Thoracic aorta (tissue), 2 donors: Measurements from ENCODE around the gene SLC25A26. TPM values are rescaled to one million over a fixed set of nuclear protein-coding genes. Genes with fewer than 3 reads are reported as not detected.

Experiments used
- ATAC-seq: fragments of 150-250 bp; one replicate; pipeline ENCODE4 v1.8.0; 2017; ENCODE audit warnings: low read depth; ENCODE audit not compliant: insufficient number of reproducible peaks, low FRiP score
- DNase-seq: peaks from one replicate; pipeline ENCODE4 v3.0.0-alpha.2; 2020; ENCODE audit warnings: low spot score
- H3K27ac ChIP-seq, 2 donors: fragments of 200-600 bp; sonication (generic); 1 replicate in 1 of 2; 2 replicates in 1 of 2; pipeline ENCODE4 v1.5.1; 2016; ENCODE audit warnings: mild to moderate bottlenecking in 2 of 2, moderate library complexity in 2 of 2
- H3K27me3 ChIP-seq: fragments of 200-600 bp; sonication (generic); replicated peaks from 2 replicates; pipeline ENCODE4 v1.6.0; 2016; ENCODE audit warnings: mild to moderate bottlenecking; ENCODE audit not compliant: insufficient read depth
- H3K36me3 ChIP-seq: fragments of 200-600 bp; sonication (generic); one replicate; pipeline ENCODE4 v1.5.1; 2016
- H3K4me1 ChIP-seq, 2 donors: fragments of 200-600 bp; sonication (generic); 1 replicate in 1 of 2; 2 replicates in 1 of 2; pipeline versions ENCODE4 v1.5.1 to v1.6.0; 2016; ENCODE audit warnings: low read depth in 2 of 2, mild to moderate bottlenecking in 1 of 2; ENCODE audit not compliant: control insufficient read depth in 1 of 2
- H3K4me3 ChIP-seq: fragments of 200-600 bp; sonication (generic); 2 replicates; pipeline ENCODE4 v1.5.1; 2016; ENCODE audit warnings: mild to moderate bottlenecking
- H3K9me3 ChIP-seq: fragments of 200-600 bp; sonication (generic); 2 replicates; pipeline ENCODE4 v1.5.1; 2016
- CTCF ChIP-seq: fragments of 200-600 bp; sonication (generic); IDR thresholded peaks from one replicate; pipeline ENCODE4 v1.5.1; 2019; ENCODE audit warnings: antibody characterized with exemption
- total RNA-seq, 2 donors: library from RNA; depleted of rRNA; stranded (reverse); fragments of >200 nt; gene quantifications; one replicate each; pipeline versions ENCODE4 v1.1.0 to v1.2.3, GENCODE V29; 2016

SLC25A26 gene
- total RNA-seq, 2 donors from 2014 or later: 32.5 to 32.8 TPM

GRCh38 chr3:66397745-66398144 lies 176.9 kb downstream of the SLC25A26 start:
- Histone ChIP-seq H3K27me3 (no peaks in the 10 kb centered on the region), H3K9me3 (no peaks in the 10 kb centered on the region), H3K4me3 (no peak overlapping the region), H3K27ac (peak overlapping the region; percentile 4 to 35), H3K36me3 (no peaks in the 10 kb centered on the region), H3K4me1 (peaks cover 48 to 97% of the 10 kb centered on the region in 2 donors)
- no peak for TF ChIP-seq CTCF
- ATAC-seq: no peak
- no peak for DNase-seq

- Histone ChIP-seq H3K27me3 (no peaks in the 10 kb centered on the region), H3K4me1 (peaks cover 48 to 97% of the 10 kb centered on the region in 2 donors), H3K27ac (peak overlapping the region; percentile 4 to 5), H3K4me3 (no peak overlapping the region), H3K36me3 (no peaks in the 10 kb centered on the region), H3K9me3 (no peaks in the 10 kb centered on the region)
- TF ChIP-seq CTCF: no peak
- ATAC-seq: no peak
- DNase-seq: no peak
These were observed 177.6 kb downstream of the SLC25A26 start for GRCh38 chr3:66398228-66399025.

GRCh38 chr3:66399529-66400232 lies 178.9 kb downstream of the SLC25A26 start:
- no peaks in the 10 kb centered on the region for H3K27me3 ChIP-seq
- no peak for DNase-seq
- ATAC-seq: no peak
- no peaks in the 10 kb centered on the region for H3K9me3 ChIP-seq
- H3K4me3 ChIP-seq: no peak overlapping the region
- no peak for TF ChIP-seq CTCF
- no peaks in the 10 kb centered on the region for H3K36me3 ChIP-seq
- peaks cover 47 to 97% of the 10 kb centered on the region in 2 donors for H3K4me1 ChIP-seq
- peak overlapping the region; percentile 37 to 92 for H3K27ac ChIP-seq

GRCh38 chr3:66400411-66401156 lies 179.8 kb downstream of the SLC25A26 start:
- Histone ChIP-seq H3K27ac (peak overlapping the region; percentile 92 to 94), H3K36me3 (no peaks in the 10 kb centered on the region), H3K4me3 (no peak overlapping the region), H3K4me1 (peaks cover 49 to 98% of the 10 kb centered on the region in 2 donors), H3K9me3 (no peaks in the 10 kb centered on the region), H3K27me3 (no peaks in the 10 kb centered on the region)
- no peak for ATAC-seq
- TF ChIP-seq CTCF: no peak
- no peak for DNase-seq

- TF ChIP-seq CTCF: no peak
- Histone ChIP-seq H3K27me3 (no peaks in the 10 kb centered on the region), H3K4me3 (no peak overlapping the region), H3K9me3 (no peaks in the 10 kb centered on the region), H3K36me3 (no peaks in the 10 kb centered on the region), H3K27ac (peak overlapping the region; percentile 92 to 94), H3K4me1 (peaks cover 50 to 98% of the 10 kb centered on the region in 2 donors)
- ATAC-seq: no peak
- DNase-seq: no peak
These were observed 180.4 kb downstream of the SLC25A26 start for GRCh38 chr3:66401157-66401550.
